Liver (tissue), 9 donors: Measurements from ENCODE around the gene KRT34. TPM values are rescaled to one million over a fixed set of nuclear protein-coding genes. Genes with fewer than 3 reads are reported as not detected.

Experiments
- DNase-seq: peaks from one replicate; pipeline ENCODE4 v3.0.0-alpha.2; 2017; ENCODE audit warnings: low spot score
- H3K27ac ChIP-seq, 2 donors: one replicate each; pipeline ENCODE4 v1.7.0; 2013; ENCODE audit warnings: inconsistent platforms in 2 of 2, low read length in 2 of 2, control low read depth in 1 of 2, low read depth in 1 of 2, mild to moderate bottlenecking in 1 of 2
- H3K27me3 ChIP-seq, 4 donors: one replicate each; pipeline versions ENCODE4 v1.6.1 to v1.7.0; 2013; ENCODE audit warnings: low read length in 3 of 4, inconsistent platforms in 1 of 4, mild to moderate bottlenecking in 1 of 4, moderate library complexity in 1 of 4; ENCODE audit not compliant: control insufficient read depth in 4 of 4, insufficient read depth in 4 of 4
- H3K36me3 ChIP-seq, 4 donors: one replicate each; pipeline versions ENCODE4 v1.6.1 to v1.7.0; 2013; ENCODE audit warnings: low read length in 3 of 4, mild to moderate bottlenecking in 3 of 4, low read depth in 1 of 4, moderate library complexity in 1 of 4; ENCODE audit not compliant: control insufficient read depth in 4 of 4, insufficient read depth in 3 of 4
- H3K4me1 ChIP-seq, 4 donors: one replicate each; pipeline versions ENCODE4 v1.6.1 to v1.7.0; 2013; ENCODE audit warnings: low read length in 3 of 4, mild to moderate bottlenecking in 3 of 4, moderate library complexity in 1 of 4; ENCODE audit not compliant: control insufficient read depth in 4 of 4, insufficient read depth in 4 of 4
- H3K4me3 ChIP-seq, 3 donors: one replicate each; pipeline versions ENCODE4 v1.6.1 to v1.7.0; 2013; ENCODE audit warnings: low read length in 3 of 3, control low read depth in 1 of 3, low read depth in 1 of 3, mild to moderate bottlenecking in 1 of 3
- H3K9ac ChIP-seq, 2 donors: one replicate each; pipeline ENCODE4 v1.7.0; 2013; ENCODE audit warnings: low read length in 2 of 2, mild to moderate bottlenecking in 2 of 2, moderate library complexity in 2 of 2, control low read depth in 1 of 2, low read depth in 1 of 2
- H3K9me3 ChIP-seq, 4 donors: one replicate each; pipeline versions ENCODE4 v1.6.1 to v1.7.0; 2013; ENCODE audit warnings: low read length in 3 of 4; ENCODE audit not compliant: control insufficient read depth in 4 of 4
- EGR1 ChIP-seq, 2 donors: IDR thresholded peaks; 2 replicates each; pipeline ENCODE4 v1.6.1; 2016 to 2018; ENCODE audit warnings: antibody characterized with exemption in 2 of 2, low read depth in 2 of 2
- FOXA1 ChIP-seq: IDR thresholded peaks from 2 replicates; pipeline ENCODE4 v1.6.1; 2016; ENCODE audit warnings: antibody characterized with exemption
- FOXA2 ChIP-seq: IDR thresholded peaks from 2 replicates; pipeline ENCODE4 v1.6.1; 2016; ENCODE audit warnings: antibody characterized with exemption
- GABPA ChIP-seq, 2 donors: IDR thresholded peaks in 1 of 2; conservative IDR thresholded peaks in 1 of 2; 2 replicates each; pipeline ENCODE4 v1.6.1; 2016; ENCODE audit warnings: antibody characterized with exemption in 2 of 2, mild to moderate bottlenecking in 1 of 2, moderate library complexity in 1 of 2
- HNF4A ChIP-seq, 2 donors: conservative IDR thresholded peaks; 2 replicates each; pipeline ENCODE4 v1.6.1; 2016; ENCODE audit warnings: antibody characterized with exemption in 2 of 2, mild to moderate bottlenecking in 2 of 2
- HNF4G ChIP-seq: IDR thresholded peaks from 2 replicates; pipeline ENCODE4 v1.6.1; 2016; ENCODE audit warnings: antibody characterized with exemption
- JUND ChIP-seq, 2 donors: IDR thresholded peaks; 2 replicates each; pipeline ENCODE4 v1.6.1; 2016; ENCODE audit warnings: antibody characterized with exemption in 2 of 2
- NR2F2 ChIP-seq: IDR thresholded peaks from 2 replicates; pipeline ENCODE4 v1.6.1; 2016; ENCODE audit warnings: antibody characterized with exemption
- RAD21 ChIP-seq, 2 donors: IDR thresholded peaks; 2 replicates each; pipeline ENCODE4 v1.6.1; 2016; ENCODE audit warnings: antibody characterized with exemption in 2 of 2, mild to moderate bottlenecking in 2 of 2
- REST ChIP-seq: IDR thresholded peaks from 2 replicates; pipeline ENCODE4 v1.6.1; 2016; ENCODE audit warnings: antibody characterized with exemption, mild to moderate bottlenecking
- RXRA ChIP-seq, 2 donors: IDR thresholded peaks; 2 replicates each; pipeline ENCODE4 v1.6.1; 2017 to 2018; ENCODE audit warnings: antibody characterized with exemption in 2 of 2, mild to moderate bottlenecking in 1 of 2
- SP1 ChIP-seq: IDR thresholded peaks from 2 replicates; pipeline ENCODE4 v1.6.1; 2018; ENCODE audit warnings: antibody characterized with exemption, mild to moderate bottlenecking
- TAF1 ChIP-seq: conservative IDR thresholded peaks from 2 replicates; pipeline ENCODE4 v1.6.1; 2016; ENCODE audit warnings: antibody characterized with exemption, mild to moderate bottlenecking
- YY1 ChIP-seq: IDR thresholded peaks from 2 replicates; pipeline ENCODE4 v1.6.1; 2016; ENCODE audit warnings: antibody characterized with exemption, mild to moderate bottlenecking
- ZBTB33 ChIP-seq: IDR thresholded peaks from 2 replicates; pipeline ENCODE4 v1.6.1; 2016; ENCODE audit warnings: antibody characterized with exemption
- WGBS: extraction: QIAGEN DNeasy Blood & Tissue Kit; methylation state at CpG from one replicate; pipeline ENCODE4 v1.1.7; 2013; 5-methylcytosine and 5-hydroxymethylcytosine counted together
- polyA plus RNA-seq, 2 donors: library from polyadenylated mRNA; stranded (reverse) in 1 of 2; unstranded in 1 of 2; fragments of 200-250 nt in 1 of 2; fragments of >200 nt in 1 of 2; fragmentation: Nextera tagmentation in 1 of 2; extraction: Ambion mirVana in 1 of 2; gene quantifications; one replicate each; pipeline versions ENCODE4 v1.2.1 to v1.2.3, GENCODE V29; 2013 to 2015
- total RNA-seq, 2 donors: library from RNA; depleted of rRNA; stranded (reverse); fragments of >200 nt; gene quantifications; one replicate each; pipeline ENCODE4 v1.2.3, GENCODE V29; 2014
- TF ChIP-seq, protein P1 (sequence below): IDR thresholded peaks from 2 replicates; pipeline ENCODE4 v1.6.1; 2016; ENCODE audit warnings: antibody characterized with exemption
- TF ChIP-seq, protein P2 (sequence below): IDR thresholded peaks from 2 replicates; pipeline ENCODE4 v1.6.1; 2016; ENCODE audit warnings: antibody characterized with exemption
- TF ChIP-seq, protein P3 (sequence below): fragments of 150-350 bp; IDR thresholded peaks from 2 replicates; pipeline ENCODE4 v1.5.1; 2017; ENCODE audit warnings: improper control_type of control experiment, low read depth, low read length; ENCODE audit not compliant: missing input control
- donor health status: healthy.
- donor health status: healthy.
- donor health status: healthy.
- donor health status: healthy.
- donor health status: healthy.

KRT34 gene
- total and polyA plus RNA-seq, 4 donors, result not detected

GRCh38 chr17:41407226-41407625, 25.1 kb upstream of the KRT34 start:
- WGBS, result 91% methylated on average over 10 of the region's 10 CpGs
- Histone ChIP-seq H3K36me3 (no peaks in the 10 kb centered on the region), H3K4me1 (no peaks in the 10 kb centered on the region), H3K4me3 (no peak overlapping the region), H3K27me3 (peaks cover 0 to 3% (median 0%) of the 10 kb centered on the region in 4 donors), H3K9ac (no peak overlapping the region), H3K9me3 (no peaks in the 10 kb centered on the region), H3K27ac (no peak overlapping the region)
- TF ChIP-seq REST (no peak), YY1 (no peak), GABPA (IDR thresholded peaks at IDR 0.05 in 1 of 2, conservative IDR thresholded peaks at IDR 0.05 in 1 of 2) (no peak), FOXA1 (no peak), SP1 (no peak), JUND (IDR thresholded peaks at IDR 0.05) (no peak), NR2F2 (no peak), HNF4A (conservative IDR thresholded peaks at IDR 0.05) (no peak), HNF4G (no peak), RAD21 (IDR thresholded peaks at IDR 0.05) (no peak), RXRA (IDR thresholded peaks at IDR 0.05) (no peak), ZBTB33 (no peak), TAF1 (no peak), EGR1 (IDR thresholded peaks at IDR 0.05; ENCODE audit: low read depth in 2 of 2) (no peak), FOXA2 (no peak)
- TF ChIP-seq, protein P1, sequence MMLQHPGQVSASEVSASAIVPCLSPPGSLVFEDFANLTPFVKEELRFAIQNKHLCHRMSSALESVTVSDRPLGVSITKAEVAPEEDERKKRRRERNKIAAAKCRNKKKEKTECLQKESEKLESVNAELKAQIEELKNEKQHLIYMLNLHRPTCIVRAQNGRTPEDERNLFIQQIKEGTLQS, result no peak
- TF ChIP-seq, protein P2, sequence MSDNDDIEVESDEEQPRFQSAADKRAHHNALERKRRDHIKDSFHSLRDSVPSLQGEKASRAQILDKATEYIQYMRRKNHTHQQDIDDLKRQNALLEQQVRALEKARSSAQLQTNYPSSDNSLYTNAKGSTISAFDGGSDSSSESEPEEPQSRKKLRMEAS, result no peak
- TF ChIP-seq, protein P3, sequence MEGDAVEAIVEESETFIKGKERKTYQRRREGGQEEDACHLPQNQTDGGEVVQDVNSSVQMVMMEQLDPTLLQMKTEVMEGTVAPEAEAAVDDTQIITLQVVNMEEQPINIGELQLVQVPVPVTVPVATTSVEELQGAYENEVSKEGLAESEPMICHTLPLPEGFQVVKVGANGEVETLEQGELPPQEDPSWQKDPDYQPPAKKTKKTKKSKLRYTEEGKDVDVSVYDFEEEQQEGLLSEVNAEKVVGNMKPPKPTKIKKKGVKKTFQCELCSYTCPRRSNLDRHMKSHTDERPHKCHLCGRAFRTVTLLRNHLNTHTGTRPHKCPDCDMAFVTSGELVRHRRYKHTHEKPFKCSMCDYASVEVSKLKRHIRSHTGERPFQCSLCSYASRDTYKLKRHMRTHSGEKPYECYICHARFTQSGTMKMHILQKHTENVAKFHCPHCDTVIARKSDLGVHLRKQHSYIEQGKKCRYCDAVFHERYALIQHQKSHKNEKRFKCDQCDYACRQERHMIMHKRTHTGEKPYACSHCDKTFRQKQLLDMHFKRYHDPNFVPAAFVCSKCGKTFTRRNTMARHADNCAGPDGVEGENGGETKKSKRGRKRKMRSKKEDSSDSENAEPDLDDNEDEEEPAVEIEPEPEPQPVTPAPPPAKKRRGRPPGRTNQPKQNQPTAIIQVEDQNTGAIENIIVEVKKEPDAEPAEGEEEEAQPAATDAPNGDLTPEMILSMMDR, result no peak
- DNase-seq, result no peak

DNA sequence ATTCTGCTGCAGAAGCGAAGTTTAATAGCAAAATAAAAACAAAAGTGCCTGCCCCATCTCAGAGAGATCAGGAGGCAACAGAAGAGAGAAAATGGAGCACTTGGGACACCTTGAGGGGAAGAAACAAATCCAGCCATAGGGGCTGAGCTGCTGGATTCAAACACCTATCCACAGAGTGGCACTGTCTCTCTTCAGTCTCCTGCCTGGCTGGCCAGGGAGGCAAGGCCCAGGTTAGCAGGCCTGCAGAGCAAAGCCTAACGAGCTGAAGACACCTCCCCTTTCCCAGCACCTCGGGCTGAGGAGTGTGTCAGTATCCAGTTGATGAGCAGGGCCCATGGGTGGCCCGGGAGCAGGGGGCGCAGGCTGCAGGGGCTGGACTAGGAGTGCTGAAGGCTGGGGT, 24.1 kb upstream of the KRT34 start:
- 54% methylated on average over 5 of the region's 5 CpGs for WGBS
- peaks cover 0 to 3% (median 0%) of the 10 kb centered on the region in 4 donors for H3K27me3 ChIP-seq
- no peak for DNase-seq
- TF ChIP-seq TAF1 (no peak), FOXA2 (no peak), REST (no peak), SP1 (no peak), RXRA (IDR thresholded peaks at IDR 0.05) (no peak), ZBTB33 (no peak), HNF4G (no peak)
- TF ChIP-seq, protein P2, result no peak

More for the DNA sequence above, 24.1 kb upstream of the KRT34 start:
- H3K27ac ChIP-seq, result no peak overlapping the region
- no peaks in the 10 kb centered on the region for H3K9me3 ChIP-seq
- H3K9ac ChIP-seq, result no peak overlapping the region
- H3K36me3 ChIP-seq, result no peaks in the 10 kb centered on the region
- no peaks in the 10 kb centered on the region for H3K4me1 ChIP-seq
- no peak overlapping the region for H3K4me3 ChIP-seq
